HG02623 (cell line): ENCODE measurements around the gene LATS1.
"Not testable (repeated sequence)": the region's sequence is repeated elsewhere in the genome, so short reads cannot be mapped to it uniquely, and the experiment has no call there.

ENCODE experiments used
- ATAC-seq: cut with Tn5 transposase; IDR thresholded peaks from one replicate; pipeline ENCODE4 v1.9.1; 2021; ENCODE audit warnings: moderate library complexity; ENCODE audit not compliant: unreplicated experiment

The LATS1 gene

DNA sequence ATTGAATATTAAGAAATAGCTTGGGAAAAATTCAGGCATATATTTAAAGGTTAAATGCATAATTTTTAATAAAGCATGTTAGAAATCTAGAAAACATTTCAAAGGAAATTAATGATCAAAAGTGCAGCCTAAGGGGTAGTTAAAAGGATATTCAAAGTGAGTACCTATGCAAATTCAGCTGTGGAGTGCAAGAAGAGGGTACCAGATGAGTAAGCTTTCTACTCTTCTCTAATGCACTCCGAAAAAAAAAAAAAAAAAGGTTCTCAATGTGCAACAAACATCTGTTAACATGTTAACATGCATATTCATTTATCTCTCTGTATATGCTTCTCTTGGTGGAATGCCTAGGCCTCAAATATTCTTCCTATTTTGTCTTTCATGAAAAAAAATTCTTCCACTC, 37.4 kb downstream of the LATS1 start:
- ATAC-seq, result no peak

GRCh38 chr6:149672265-149672664, 45.6 kb downstream of the LATS1 start:
- not testable (repeated sequence) for ATAC-seq

DNA sequence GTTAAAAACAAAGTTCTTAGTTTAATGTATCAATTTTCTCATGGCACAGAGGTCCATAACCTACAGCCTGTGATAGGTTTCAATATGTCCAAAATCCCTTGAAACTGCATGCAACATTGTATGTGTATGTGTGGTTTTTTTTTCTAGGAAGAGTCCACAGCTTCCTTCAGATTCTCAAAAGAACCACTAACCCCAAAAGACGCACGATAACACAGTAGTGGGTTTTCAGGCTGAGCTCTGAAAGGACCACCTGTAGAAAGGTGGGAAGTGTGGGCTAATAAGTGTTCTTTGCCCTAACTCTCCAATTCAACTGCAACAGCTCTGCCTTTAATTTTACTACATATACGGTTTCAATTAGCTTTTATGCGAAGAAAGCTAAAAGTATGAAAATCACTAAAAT, 57.9 kb downstream of the LATS1 start:
- no peak for ATAC-seq

DNA sequence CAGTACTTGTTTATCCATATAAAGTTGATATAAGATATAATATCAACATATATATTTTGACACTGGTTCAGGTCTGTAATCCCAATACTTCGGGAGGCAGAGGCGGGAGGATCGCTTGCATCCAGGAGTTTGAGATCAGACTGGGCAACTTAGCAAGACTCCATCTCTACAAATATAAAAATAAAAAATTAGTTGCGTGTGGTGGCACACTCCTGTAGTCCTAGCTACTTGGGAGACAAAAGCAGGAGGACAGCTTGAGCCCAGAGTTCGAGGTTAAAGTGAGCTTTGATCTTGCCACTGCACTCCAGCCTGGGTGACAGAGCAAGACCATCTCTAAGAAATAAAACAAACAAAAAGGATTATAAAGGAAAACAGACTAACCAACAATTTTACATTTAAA, 60.5 kb downstream of the LATS1 start:
- no peak for ATAC-seq

- ATAC-seq, result no peak
Observed at GRCh38 chr6:149651056-149651455, 66.8 kb downstream of the LATS1 start.

- peak; percentile 88 for ATAC-seq
Observed at GRCh38 chr6:149648148-149649145, 69.5 kb downstream of the LATS1 start, which contains the start of gene KATNA1. Gene KATNA1, minus strand, starts transcription at chr6:149648714. Its CDS starts 10,167 bp downstream, at chr6:149638547.

DNA sequence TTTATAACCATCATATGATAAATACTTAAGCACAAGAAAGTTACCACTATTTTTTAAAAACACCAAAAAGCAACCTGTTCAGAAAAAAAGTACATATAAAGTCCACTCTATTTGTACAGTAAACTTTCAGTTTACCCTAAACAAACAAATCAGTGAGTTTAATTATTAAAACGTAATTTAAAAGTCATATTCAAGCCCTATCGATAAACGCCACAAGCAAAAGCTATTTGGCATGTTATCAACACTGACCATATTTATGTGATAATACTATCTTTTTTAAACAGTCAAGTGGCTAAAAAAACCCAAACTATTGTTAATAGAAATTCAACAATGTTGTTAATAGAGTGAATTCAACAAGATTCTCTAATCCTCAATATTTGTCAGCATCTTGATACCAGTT, 71.3 kb downstream of the LATS1 start:
- ATAC-seq, result no peak

- ATAC-seq, result no peak
Observed at GRCh38 chr6:149642829-149643580, 74.9 kb downstream of the LATS1 start.

GRCh38 chr6:149636124-149636523, 81.8 kb downstream of the LATS1 start:
- ATAC-seq, result no peak

DNA sequence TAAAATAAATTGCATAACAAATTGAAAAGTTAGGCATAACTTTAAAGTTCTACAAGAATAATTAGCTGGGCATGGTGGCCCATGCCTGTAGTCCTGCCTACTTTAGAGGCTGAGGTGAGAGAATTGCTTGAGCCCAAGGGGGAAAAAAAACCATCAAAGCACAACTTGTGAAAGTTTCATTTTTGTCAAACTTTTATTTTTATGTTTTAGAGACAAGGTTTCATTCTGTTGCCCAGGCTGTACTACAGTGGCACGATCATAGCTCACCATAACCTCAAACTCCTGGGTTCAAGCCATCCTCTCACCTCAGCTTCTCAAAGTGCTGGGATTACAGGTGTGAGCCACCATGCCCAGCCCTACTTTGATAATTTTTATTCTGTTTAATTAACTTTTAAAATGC, 83.6 kb downstream of the LATS1 start:
- ATAC-seq, result no peak

GRCh38 chr6:149628875-149629510, 88.9 kb downstream of the LATS1 start:
- peak; percentile 91 for ATAC-seq

DNA sequence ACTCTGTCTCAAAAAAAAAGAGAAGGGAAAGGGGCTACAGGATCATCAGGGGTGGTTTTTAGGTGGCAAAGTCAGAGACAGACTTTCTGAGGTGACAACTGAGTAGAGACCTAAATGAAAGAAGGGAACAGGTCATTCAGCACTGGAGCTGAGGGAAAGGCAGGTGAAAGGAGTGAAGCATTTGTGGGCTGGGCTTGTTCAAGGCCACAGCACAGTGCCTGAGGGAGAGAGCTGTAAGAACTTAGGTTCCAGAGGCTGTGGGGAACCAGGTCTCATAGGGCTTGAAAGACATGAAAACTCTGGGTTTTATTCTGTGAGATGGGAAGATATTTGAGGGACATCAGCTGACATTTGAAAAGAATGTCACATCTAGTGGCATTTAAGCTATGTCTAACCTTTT, 90.2 kb downstream of the LATS1 start:
- ATAC-seq, result no peak

GRCh38 chr6:149615805-149616204, 102.1 kb downstream of the LATS1 start:
- no peak for ATAC-seq

- no peak for ATAC-seq
Observed at GRCh38 chr6:149614337-149614736, 103.6 kb downstream of the LATS1 start.

DNA sequence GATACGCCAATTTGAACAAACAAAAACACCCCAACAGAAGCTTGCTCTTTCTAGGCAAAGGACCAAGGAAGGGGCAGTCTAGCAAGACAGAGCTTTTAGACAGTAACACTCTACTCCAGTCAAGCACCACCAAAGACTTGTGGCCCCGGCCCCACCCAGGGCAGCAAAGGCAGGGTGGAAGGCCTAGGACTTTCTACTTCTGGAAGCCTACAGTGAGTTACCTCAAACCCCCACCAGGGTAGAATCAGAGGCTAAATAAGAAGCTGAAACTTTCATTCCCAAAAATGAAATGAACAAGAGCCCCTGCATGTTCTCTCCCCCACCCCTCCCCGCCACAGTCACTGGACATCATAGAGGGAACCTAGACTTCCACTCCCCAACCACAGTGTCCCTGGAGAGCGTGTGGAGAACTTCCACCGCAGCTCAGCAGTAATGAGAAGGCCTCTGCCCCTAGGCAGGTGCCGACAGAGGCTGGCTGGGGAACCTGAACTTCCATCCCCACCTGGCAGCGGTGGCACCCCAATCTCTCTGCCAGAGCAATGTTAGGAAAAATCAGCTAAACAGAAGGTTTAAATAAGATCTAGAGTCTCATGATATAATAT, 109.4 kb downstream of the LATS1 start:
- no peak for ATAC-seq
